Naive thymus-derived CD8-positive, alpha-beta T cell (primary cell): ENCODE results near the gene SLC22A1. TPM values are rescaled to one million over a fixed set of nuclear protein-coding genes. Genes with fewer than 3 reads are reported as not detected.

Experiments
- ATAC-seq, 2 donors: fragments of 150-1000 bp; cut with Tn5 transposase in 1 of 2; sonication (Bioruptor Pico), chemical (Tn5 transposase) in 1 of 2; 1 replicate in 1 of 2; 2 replicates in 1 of 2; pipeline ENCODE4 v1.10.0; 2021; ENCODE audit warnings: mild to moderate bottlenecking in 2 of 2, moderate library complexity in 2 of 2
- POLR2A ChIA-PET: fragments of 350-600 bp; sonication (Branson Sonifier 250); formaldehyde crosslinking; loops from one replicate; lab custom pipeline; 2021; ENCODE audit warnings: antibody characterized with exemption; lab: Charles Lee
- DNase-seq, 10 donors: peaks; one replicate each; pipeline versions ENCODE4 v3.0.0 to v3.0.0-alpha.2; 2020 to 2022
- H3K27ac Mint-ChIP-seq, 10 donors: one replicate each; pipeline ENCODE4 v1.8.0; 2020 to 2022; ENCODE audit warnings: mild to moderate bottlenecking in 10 of 10, mixed read lengths in 10 of 10, moderate library complexity in 4 of 10, inconsistent platforms in 1 of 10
- H3K27me3 Mint-ChIP-seq, 5 donors: one replicate each; pipeline ENCODE4 v1.8.0; 2021 to 2022; ENCODE audit warnings: mixed read lengths in 5 of 5
- H3K36me3 Mint-ChIP-seq, 3 donors: one replicate each; pipeline ENCODE4 v1.8.0; 2020 to 2022; ENCODE audit warnings: mixed read lengths in 3 of 3, mild to moderate bottlenecking in 2 of 3, inconsistent platforms in 1 of 3
- H3K4me1 Mint-ChIP-seq, 4 donors: one replicate each; pipeline ENCODE4 v1.8.0; 2021 to 2022; ENCODE audit warnings: mixed read lengths in 4 of 4
- H3K4me3 Mint-ChIP-seq, 10 donors: one replicate each; pipeline ENCODE4 v1.8.0; 2020 to 2022; ENCODE audit warnings: mild to moderate bottlenecking in 10 of 10, mixed read lengths in 10 of 10, moderate library complexity in 6 of 10, inconsistent platforms in 1 of 10
- H3K9me3 Mint-ChIP-seq, 9 donors: one replicate each; pipeline ENCODE4 v1.8.0; 2020 to 2022; ENCODE audit warnings: mixed read lengths in 9 of 9, mild to moderate bottlenecking in 3 of 9, inconsistent platforms in 1 of 9, moderate library complexity in 1 of 9
- polyA plus RNA-seq, 3 donors: library from polyadenylated mRNA; unstranded; fragments of 300-500 nt; fragmentation: Illumina TruSeq; gene quantifications; one replicate each; pipeline ENCODE4 v1.2.3, GENCODE V29; 2021
- total RNA-seq, 8 experiments: library from RNA in 2 of 8; stranded (reverse) in 2 of 8; gene quantifications; one replicate each; pipeline ENCODE4 v1.2.3 and lab custom pipeline; 2021 to 2026

Gene SLC22A1
- total RNA-seq = 1 to 10 TPM; 1.5 to 2.3 TPM
- polyA plus RNA-seq = under 1 TPM in 1 of 3 donors, not detected in 2; 0.18 TPM
- total RNA-seq (lab: John Stamatoyannopoulos, UW) = 0.07 to 1.5 (median 1.1) reads per million in 6 experiments

- no peak for DNase-seq
- Mint-ChIP-seq H3K27ac (peak within 1 kb of the TSS in 1 of 10 donors; percentile 27), H3K27me3 (peaks cover 0 to 8% (median 0%) of the 10 kb centered on the region in 5 donors), H3K36me3 (peaks cover 3 to 26% (median 6%) of the 10 kb centered on the region in 3 donors), H3K9me3 (peaks cover 0 to 4% (median 0%) of the 10 kb centered on the region in 9 donors), H3K4me1 (peaks cover 0 to 2% (median 0%) of the 10 kb centered on the region in 4 donors), H3K4me3 (no peak within 1 kb of the TSS)
- POLR2A ChIA-PET = no interaction called here
- ATAC-seq = no peak
Observed at GRCh38 chr6:160121558-160121957, at the start of gene SLC22A1. TSS of gene SLC22A1 (plus strand) at chr6:160121815. CDS start at chr6:160121936, 121 bp downstream.

- H3K4me1 Mint-ChIP-seq = peaks cover 16 to 32% (median 30%) of the 10 kb centered on the region in 4 donors
- no peaks in the 10 kb centered on the region for H3K9me3 Mint-ChIP-seq
- H3K27ac Mint-ChIP-seq = no peak overlapping the region
- DNase-seq (no peak), ATAC-seq (no peak)
- no peak overlapping the region for H3K4me3 Mint-ChIP-seq
- POLR2A ChIA-PET = no interaction called here
- H3K36me3 Mint-ChIP-seq = peaks cover 8 to 89% (median 34%) of the 10 kb centered on the region in 3 donors
- H3K27me3 Mint-ChIP-seq = no peaks in the 10 kb centered on the region
Observed at GRCh38 chr6:160073272-160073671, 48.3 kb upstream of the SLC22A1 start.

GRCh38 chr6:160076009-160076408 is 45.6 kb upstream of the SLC22A1 start:
- no peaks in the 10 kb centered on the region for H3K27me3 Mint-ChIP-seq
- no peak for ATAC-seq
- H3K9me3 Mint-ChIP-seq = no peaks in the 10 kb centered on the region
- DNase-seq = no peak
- H3K36me3 Mint-ChIP-seq = peaks cover 3 to 85% (median 29%) of the 10 kb centered on the region in 3 donors
- peaks cover 2 to 7% (median 6%) of the 10 kb centered on the region in 4 donors for H3K4me1 Mint-ChIP-seq
- no peak overlapping the region for H3K27ac Mint-ChIP-seq
- POLR2A ChIA-PET = no interaction called here
- no peak overlapping the region for H3K4me3 Mint-ChIP-seq

GRCh38 chr6:160077024-160077423 is 44.6 kb upstream of the SLC22A1 start:
- peaks cover 3 to 86% (median 37%) of the 10 kb centered on the region in 3 donors for H3K36me3 Mint-ChIP-seq
- H3K9me3 Mint-ChIP-seq = no peaks in the 10 kb centered on the region
- no peak overlapping the region for H3K4me3 Mint-ChIP-seq
- DNase-seq (no peak), ATAC-seq (no peak)
- H3K4me1 Mint-ChIP-seq = peaks cover 0 to 6% (median 3%) of the 10 kb centered on the region in 4 donors
- H3K27ac Mint-ChIP-seq = peak overlapping the region in 2 of 10 donors; percentile 9 to 24
- H3K27me3 Mint-ChIP-seq = no peaks in the 10 kb centered on the region
- POLR2A ChIA-PET = no interaction called here

GRCh38 chr6:160077526-160077925 is 44.1 kb upstream of the SLC22A1 start:
- POLR2A ChIA-PET = no interaction called here
- DNase-seq = no peak
- no peak overlapping the region for H3K4me3 Mint-ChIP-seq
- peaks cover 3 to 84% (median 39%) of the 10 kb centered on the region in 3 donors for H3K36me3 Mint-ChIP-seq
- peak overlapping the region in 1 of 10 donors; percentile 29 for H3K27ac Mint-ChIP-seq
- peaks cover 0 to 6% (median 2%) of the 10 kb centered on the region in 4 donors for H3K4me1 Mint-ChIP-seq
- ATAC-seq = no peak
- no peaks in the 10 kb centered on the region for H3K27me3 Mint-ChIP-seq
- no peaks in the 10 kb centered on the region for H3K9me3 Mint-ChIP-seq

- ATAC-seq = no peak
- H3K36me3 Mint-ChIP-seq = peaks cover 3 to 84% (median 39%) of the 10 kb centered on the region in 3 donors
Observed at GRCh38 chr6:160078883-160079685, 42.5 kb upstream of the SLC22A1 start.

GRCh38 chr6:160079686-160080043 is 42.0 kb upstream of the SLC22A1 start:
- ATAC-seq = no peak
- Mint-ChIP-seq H3K36me3 (peaks cover 3 to 84% (median 41%) of the 10 kb centered on the region in 3 donors), H3K4me3 (no peak overlapping the region), H3K27me3 (no peaks in the 10 kb centered on the region), H3K27ac (no peak overlapping the region), H3K9me3 (no peaks in the 10 kb centered on the region), H3K4me1 (peaks cover 0 to 10% (median 4%) of the 10 kb centered on the region in 4 donors)
- DNase-seq = no peak
- POLR2A ChIA-PET = no interaction called here

More at GRCh38 chr6:160078883-160079685, 42.5 kb upstream of the SLC22A1 start:
- Mint-ChIP-seq H3K4me1 (peaks cover 0 to 9% (median 3%) of the 10 kb centered on the region in 4 donors), H3K27me3 (no peaks in the 10 kb centered on the region), H3K4me3 (no peak overlapping the region), H3K9me3 (no peaks in the 10 kb centered on the region), H3K27ac (no peak overlapping the region)
- DNase-seq = no peak
- POLR2A ChIA-PET = no interaction called here

- ATAC-seq (no peak), DNase-seq (no peak)
- peaks cover under 1 to 10% (median 4%) of the 10 kb centered on the region in 4 donors for H3K4me1 Mint-ChIP-seq
- H3K9me3 Mint-ChIP-seq = no peaks in the 10 kb centered on the region
- POLR2A ChIA-PET = no interaction called here
- H3K27ac Mint-ChIP-seq = no peak overlapping the region
- H3K36me3 Mint-ChIP-seq = peaks cover 3 to 86% (median 43%) of the 10 kb centered on the region in 3 donors
- H3K27me3 Mint-ChIP-seq = no peaks in the 10 kb centered on the region
- H3K4me3 Mint-ChIP-seq = no peak overlapping the region
Observed at GRCh38 chr6:160080097-160080496, 41.5 kb upstream of the SLC22A1 start.

- no peak overlapping the region for H3K4me3 Mint-ChIP-seq
- no peaks in the 10 kb centered on the region for H3K27me3 Mint-ChIP-seq
- H3K9me3 Mint-ChIP-seq = no peaks in the 10 kb centered on the region
- DNase-seq (no peak), ATAC-seq (no peak)
- POLR2A ChIA-PET = no interaction called here
- no peak overlapping the region for H3K27ac Mint-ChIP-seq
- H3K36me3 Mint-ChIP-seq = peaks cover 0 to 87% (median 55%) of the 10 kb centered on the region in 3 donors
- peaks cover 5 to 10% (median 7%) of the 10 kb centered on the region in 4 donors for H3K4me1 Mint-ChIP-seq
Observed at GRCh38 chr6:160081398-160081797, 40.2 kb upstream of the SLC22A1 start.

- Mint-ChIP-seq H3K36me3 (peaks cover 0 to 90% (median 60%) of the 10 kb centered on the region in 3 donors), H3K9me3 (no peaks in the 10 kb centered on the region), H3K4me3 (no peak overlapping the region), H3K27ac (peak overlapping the region in 1 of 10 donors; percentile 3), H3K27me3 (no peaks in the 10 kb centered on the region), H3K4me1 (peaks cover 0 to 8% (median 6%) of the 10 kb centered on the region in 4 donors)
- ATAC-seq = no peak
- DNase-seq = no peak
- POLR2A ChIA-PET = no interaction called here
Observed at GRCh38 chr6:160082627-160083026, 39.0 kb upstream of the SLC22A1 start.

- POLR2A ChIA-PET = no interaction called here
- Mint-ChIP-seq H3K36me3 (peaks cover 0 to 96% (median 65%) of the 10 kb centered on the region in 3 donors), H3K9me3 (no peaks in the 10 kb centered on the region), H3K4me3 (no peak overlapping the region), H3K27ac (peak overlapping the region in 5 of 10 donors; percentile 28 to 86 (median 59)), H3K4me1 (peaks cover 0 to 8% (median 6%) of the 10 kb centered on the region in 4 donors), H3K27me3 (no peaks in the 10 kb centered on the region)
- no peak for ATAC-seq
- no peak for DNase-seq
Observed at GRCh38 chr6:160084198-160084776, 37.3 kb upstream of the SLC22A1 start.

GRCh38 chr6:160085226-160085625 is 36.4 kb upstream of the SLC22A1 start:
- no peak for ATAC-seq
- H3K27ac Mint-ChIP-seq = no peak overlapping the region
- peaks cover 0 to 96% (median 66%) of the 10 kb centered on the region in 3 donors for H3K36me3 Mint-ChIP-seq
- H3K27me3 Mint-ChIP-seq = no peaks in the 10 kb centered on the region
- H3K4me3 Mint-ChIP-seq = no peak overlapping the region
- no peak for DNase-seq
- POLR2A ChIA-PET = no interaction called here
- H3K9me3 Mint-ChIP-seq = no peaks in the 10 kb centered on the region
- peaks cover 0 to 8% (median 6%) of the 10 kb centered on the region in 4 donors for H3K4me1 Mint-ChIP-seq
